HG02840 (cell line): ENCODE results near the gene MATN3.
A peak's percentile ranks its signal among the peaks of the same experiment; 100 is the strongest.
"Not testable (repeated sequence)": the region's sequence is repeated elsewhere in the genome, so short reads cannot be mapped to it uniquely, and the experiment has no call there.

ENCODE experiments used
- ATAC-seq: cut with Tn5 transposase; IDR thresholded peaks from one replicate; pipeline ENCODE4 v1.9.1; 2021; ENCODE audit warnings: mild to moderate bottlenecking, moderate library complexity, moderate number of reproducible peaks; ENCODE audit not compliant: unreplicated experiment, low FRiP score

MATN3 gene

GRCh38 chr2:20012282-20013125, at the start of gene MATN3:
MATN3 (minus strand) TSS chr2:20012668; CDS start chr2:20012631, 37 bp downstream.
- ATAC-seq = no peak

DNA sequence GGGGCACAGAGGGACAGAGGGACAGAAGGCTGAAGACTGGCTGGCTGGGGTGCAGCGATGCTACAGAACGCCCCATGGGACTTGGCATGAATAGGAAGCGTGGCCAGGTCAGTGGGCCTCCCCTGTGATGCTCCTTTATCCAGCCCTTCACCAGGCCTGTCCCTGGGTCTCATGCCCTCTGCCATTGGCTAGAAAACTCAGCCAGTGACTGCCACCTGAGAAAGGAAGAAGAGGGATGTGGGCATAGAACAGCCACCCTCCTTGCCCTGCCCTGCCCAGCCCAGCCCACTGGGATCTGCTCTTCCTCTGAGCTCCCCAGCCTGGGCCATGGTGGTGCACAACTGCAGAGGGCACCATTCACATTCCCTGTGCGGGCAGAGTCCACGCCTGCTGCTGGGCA, 49.5 kb upstream of the MATN3 start:
- no peak for ATAC-seq

- no peak for ATAC-seq
Measured at GRCh38 chr2:20061476-20061875, 49.0 kb upstream of the MATN3 start.

GRCh38 chr2:20060106-20060505, 47.6 kb upstream of the MATN3 start:
- no peak for ATAC-seq

DNA sequence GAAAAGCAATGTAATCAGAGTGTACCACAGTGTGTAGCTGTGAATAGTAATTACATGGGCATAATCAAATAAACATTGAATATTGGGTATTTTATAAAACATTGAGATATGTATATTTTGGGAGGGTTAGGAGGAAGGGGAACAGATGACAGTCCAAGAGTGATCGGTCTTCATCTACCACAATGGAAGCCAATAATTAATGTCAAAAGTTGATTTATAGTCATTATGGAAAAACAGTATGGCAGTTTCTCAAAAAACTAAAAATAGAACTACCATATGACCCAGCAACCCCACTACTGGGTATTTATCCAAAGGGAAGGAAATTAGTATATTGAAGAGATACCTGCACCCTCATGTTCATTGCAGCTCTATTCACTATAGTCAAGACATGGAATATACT, 44.8 kb upstream of the MATN3 start:
- no peak for ATAC-seq

- ATAC-seq = no peak
Measured at GRCh38 chr2:20054931-20055330, 42.5 kb upstream of the MATN3 start.

- no peak for ATAC-seq
Measured at GRCh38 chr2:20054119-20054518, 41.7 kb upstream of the MATN3 start.

- ATAC-seq = no peak
Measured at GRCh38 chr2:20052861-20053281, 40.4 kb upstream of the MATN3 start.

DNA sequence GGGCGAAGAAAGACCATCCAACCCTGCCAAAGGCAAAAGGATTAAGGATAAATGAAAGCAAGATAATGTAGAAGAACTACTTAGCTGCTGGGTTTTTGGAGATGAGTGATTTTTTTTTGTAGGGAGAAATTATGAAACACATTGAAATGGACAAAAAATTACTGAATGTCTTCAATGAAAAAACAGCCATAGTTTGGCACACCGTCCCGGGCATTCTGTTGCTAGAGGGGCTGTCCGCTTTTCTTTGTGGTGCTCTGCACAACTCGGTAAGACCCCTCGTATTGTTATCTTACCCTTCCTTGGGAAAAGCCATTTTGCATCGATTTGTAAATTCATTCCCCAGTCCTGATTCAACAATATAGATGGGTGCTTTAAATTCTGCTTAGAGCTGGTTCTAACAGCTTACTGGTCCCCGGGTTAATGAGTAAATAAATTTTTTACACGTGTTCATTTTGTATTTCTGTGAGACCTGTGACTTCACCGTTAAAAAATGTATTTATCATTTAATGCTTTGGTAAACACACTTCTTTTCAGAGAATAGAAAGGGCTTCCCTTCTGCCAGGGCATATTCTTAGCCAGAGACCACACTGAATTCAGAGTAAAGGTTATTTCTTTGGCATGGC, 39.9 kb upstream of the MATN3 start:
- ATAC-seq = no peak

DNA sequence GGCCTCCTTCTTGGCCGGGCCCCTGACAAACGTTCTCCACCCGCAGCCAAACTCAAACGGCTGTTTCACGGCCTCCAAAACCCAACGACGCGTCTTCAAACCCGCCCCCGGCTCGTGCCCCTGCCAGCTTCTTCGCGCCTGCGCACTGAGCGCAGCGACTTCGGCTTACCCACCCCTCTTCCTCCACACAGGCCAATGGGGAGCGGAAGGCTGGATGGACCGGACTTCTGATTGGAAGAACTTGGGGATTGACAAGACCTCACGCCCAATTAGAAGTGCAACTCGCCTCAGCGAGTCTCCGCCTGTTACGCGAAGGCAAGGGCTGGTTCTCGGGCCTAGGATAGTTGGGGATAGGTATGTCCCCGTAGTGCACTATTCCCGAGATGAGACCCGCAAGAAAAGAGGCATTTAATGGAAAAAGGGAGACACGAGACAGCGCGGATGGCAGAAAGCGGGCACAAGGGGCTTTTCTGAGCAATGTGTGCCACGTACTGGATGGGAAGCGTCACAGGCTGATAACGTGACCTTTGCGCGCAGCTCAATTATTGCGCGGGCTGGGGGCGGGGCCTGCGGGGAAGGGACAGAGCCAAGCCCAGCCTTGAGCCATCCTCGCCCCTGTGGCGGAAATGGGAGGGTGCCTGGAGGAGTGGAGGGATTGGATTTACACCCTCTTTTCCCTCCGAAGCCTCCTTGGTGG, 39.2 kb upstream of the MATN3 start, which contains the start of gene LAPTM4A:
LAPTM4A (minus strand) TSS at position 97 of the 697 bp plus-strand sequence. CDS start 108 bp downstream, outside the sequence.
- ATAC-seq = peak; percentile 99

DNA sequence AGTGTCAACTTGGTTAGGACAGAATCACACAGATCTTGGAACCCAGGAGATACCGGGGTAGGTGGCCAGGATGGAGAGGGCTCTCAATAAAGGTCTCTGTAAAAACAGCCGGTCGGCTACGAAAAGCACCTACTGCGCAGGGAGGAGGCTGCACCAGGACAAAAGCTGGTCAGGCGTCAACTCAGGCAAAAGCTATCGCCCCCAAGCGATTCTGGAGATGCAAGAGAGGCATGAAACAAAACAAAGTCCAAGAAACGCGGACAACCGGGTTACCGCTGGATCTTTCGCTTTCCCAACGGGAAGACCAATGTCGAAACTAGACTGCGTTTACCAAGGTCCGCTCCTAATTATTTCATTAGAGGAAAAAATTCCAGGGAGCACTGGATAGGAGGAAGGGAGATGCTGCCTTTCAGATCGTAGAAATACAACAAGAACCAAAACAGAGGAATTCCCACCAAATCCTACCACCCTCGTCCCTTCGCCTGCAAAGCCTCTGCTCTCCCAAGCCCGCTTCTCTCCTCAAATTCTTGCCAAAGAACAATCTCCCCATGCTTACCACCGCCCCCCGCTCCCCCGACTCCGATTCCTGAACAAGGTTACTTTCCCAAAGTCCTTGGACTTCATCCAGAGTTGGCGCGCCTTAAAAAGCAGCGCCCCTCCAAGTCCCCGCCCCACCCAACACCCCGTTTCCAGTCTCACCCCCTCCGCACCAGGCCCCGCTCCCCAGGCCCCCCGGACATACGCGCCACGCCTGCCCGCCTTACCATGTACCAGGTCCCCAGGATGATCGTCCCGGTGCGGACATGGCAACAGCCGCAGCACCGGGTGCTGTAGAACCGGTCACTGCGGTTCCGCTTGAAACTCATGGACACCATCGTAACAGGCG, 38.4 kb upstream of the MATN3 start:
- peak; percentile 23 for ATAC-seq

DNA sequence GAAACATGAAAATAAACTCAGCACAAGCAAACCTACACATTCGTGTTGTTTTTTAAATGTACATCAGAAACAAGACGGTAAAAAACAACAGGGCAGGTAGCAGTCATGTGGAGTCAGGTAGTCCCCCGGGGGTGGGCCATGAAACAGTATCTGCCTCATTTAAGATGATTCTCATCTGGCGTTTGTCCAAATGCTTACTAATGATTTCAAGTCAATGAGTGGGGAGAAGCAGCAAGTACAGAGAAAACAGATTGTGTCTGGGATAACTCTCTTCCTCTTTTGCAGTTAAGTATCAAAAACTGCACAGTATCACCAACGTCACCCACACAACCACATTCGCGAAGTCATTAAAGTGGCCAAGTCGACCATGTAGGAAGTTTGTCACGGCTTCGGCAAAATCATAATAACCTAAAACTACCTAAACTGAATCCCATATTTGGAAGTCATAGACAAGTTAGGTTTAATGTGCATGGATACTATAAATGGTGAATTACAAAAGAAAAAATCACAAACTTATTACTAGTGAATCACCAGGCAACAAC, 37.7 kb upstream of the MATN3 start:
- ATAC-seq = no peak

DNA sequence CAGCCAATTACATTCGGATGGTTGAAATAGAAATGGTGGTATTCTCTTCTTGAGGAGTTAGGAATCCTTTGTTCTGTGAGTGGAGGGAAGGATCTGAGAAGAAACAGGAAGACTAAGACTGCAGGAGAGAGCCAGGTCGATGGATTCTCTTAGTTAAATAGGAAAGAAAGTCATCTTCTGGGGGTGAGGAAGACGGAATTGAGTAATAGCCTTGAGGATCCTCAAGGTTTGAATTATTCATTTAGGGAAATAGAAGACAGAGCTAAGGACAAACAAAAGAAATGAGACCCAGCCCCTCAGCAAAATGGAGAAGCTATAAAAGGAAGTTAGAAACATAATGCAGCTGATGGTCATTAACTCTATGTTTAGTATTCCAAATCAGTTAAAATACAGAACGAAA, 37.2 kb upstream of the MATN3 start:
- ATAC-seq = no peak

GRCh38 chr2:20048488-20049448, 36.3 kb upstream of the MATN3 start:
- ATAC-seq = no peak

DNA sequence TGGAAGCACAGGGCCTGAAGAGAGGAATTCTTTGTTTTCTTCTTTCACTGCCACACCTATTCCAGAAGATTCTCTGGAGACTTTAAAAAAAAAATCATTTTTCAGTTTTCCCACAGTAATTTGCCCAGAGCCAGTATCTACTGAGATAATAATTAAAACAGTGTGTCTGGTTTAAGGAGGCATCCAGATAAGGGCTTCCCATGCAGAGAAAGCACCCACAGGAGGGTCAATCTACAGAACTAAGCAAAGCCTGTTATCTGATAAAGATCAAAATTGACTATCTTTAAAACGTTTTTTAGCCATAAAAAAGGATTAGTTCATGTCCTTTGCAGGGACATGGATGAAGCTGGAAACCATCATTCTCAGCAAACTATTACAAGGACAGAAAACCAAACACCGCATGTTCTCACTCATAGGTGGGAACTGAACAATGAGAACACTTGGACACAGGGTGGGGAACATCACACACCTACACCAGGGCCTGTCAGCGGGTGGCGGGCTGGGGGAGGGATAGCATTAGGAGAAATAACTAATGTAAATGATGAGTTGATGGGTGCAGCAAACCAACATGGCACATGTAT, 33.3 kb upstream of the MATN3 start:
- not testable (repeated sequence) for ATAC-seq

- no peak for ATAC-seq
Measured at GRCh38 chr2:20044778-20045177, 32.3 kb upstream of the MATN3 start.

DNA sequence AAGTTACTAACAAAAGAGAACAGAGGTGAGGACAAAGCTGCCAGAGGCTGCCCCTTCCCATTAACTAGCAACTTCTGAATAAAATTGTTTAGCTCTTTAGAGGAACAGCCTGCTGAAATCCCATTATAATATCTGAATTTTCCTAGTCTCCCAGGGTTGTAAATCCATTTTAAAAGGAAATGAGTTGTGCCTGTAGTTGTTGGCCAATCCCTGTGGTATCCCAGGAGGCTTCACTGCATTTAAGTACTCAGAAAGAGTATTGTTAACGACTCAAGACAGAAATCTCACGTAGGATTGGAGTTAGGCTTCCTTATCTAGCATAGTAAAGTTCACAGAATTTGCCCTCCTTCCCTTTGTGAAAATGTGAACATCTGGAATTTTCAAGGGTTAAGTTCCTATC, 30.1 kb upstream of the MATN3 start:
- no peak for ATAC-seq

GRCh38 chr2:20040489-20041172, 28.2 kb upstream of the MATN3 start:
- ATAC-seq = no peak
